Urothelium cell line (cell line): ENCODE data around the gene DPEP3.
"Not testable (repeated sequence)": the region's sequence is repeated elsewhere in the genome, so short reads cannot be mapped to it uniquely, and the experiment has no call there.

Source experiments
- DNase-seq: peaks from one replicate; pipeline ENCODE4 v3.0.0; 2011; ENCODE audit warnings: low spot score, mixed read lengths
- FAIRE-seq: peaks from 2 replicates; lab custom pipeline; 2011; peaks lifted over from hg19 to GRCh38; lab: Jason Lieb, UNC

Gene DPEP3

DNA sequence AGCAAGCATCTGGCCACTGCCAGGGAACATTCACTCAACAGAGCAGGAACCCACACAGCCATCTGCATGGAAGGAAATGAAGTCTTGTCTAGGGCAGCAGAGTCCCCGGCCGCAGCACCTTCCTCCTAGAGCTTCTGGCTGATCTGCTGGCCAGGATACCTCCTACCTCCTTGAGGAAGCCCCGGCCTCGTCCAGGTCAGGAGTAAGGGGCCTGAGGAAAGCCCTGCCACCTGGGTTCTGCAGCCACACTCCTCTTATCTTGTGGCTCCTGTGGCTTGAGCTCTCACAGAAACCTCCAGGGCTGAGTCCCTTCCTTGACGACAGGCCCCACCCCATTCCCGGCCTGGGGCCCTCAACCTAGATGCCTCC, 13.7 kb upstream of the DPEP3 start:
- FAIRE-seq, DNase-seq: not testable (repeated sequence)

DNA sequence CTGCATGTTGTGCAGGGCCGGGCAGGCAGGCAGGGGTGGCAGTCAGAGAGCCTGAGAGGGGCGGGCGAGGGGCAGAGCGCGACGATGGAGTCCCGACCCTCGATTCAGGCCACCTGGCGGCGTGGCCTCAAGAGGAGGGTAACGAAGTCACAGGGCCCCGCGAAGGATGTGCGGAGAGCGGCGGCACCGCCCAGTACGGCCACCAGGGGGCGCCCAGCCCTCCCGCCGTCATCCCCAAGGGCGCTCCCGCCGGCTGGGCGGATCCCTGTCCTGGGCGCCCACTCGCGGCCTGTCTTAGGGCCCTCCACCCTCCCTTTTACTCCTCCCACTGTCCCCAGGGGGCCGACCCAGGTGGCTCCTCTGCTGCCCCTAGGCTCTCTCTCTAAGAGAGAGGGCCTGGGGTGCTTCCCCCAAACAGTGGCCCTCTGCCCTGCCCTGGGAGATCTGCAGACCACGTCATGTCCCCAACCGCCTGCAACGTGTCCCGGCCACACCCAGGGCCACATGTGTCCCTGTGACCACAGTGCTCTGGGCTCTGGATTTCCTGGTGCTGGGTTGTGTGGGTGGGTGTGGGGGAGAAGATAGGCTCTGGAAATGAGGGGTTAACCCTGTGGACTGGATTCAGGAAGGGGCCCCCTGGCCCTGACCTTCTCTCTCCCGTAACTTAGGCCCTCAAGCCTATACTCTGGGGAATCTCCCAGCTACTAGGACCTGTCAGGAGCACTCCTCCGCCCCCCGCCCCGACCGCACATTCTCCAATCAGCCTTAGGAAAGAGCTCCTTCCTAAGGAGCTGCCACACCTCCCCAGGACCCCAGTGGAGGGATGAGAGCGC, 13.1 kb upstream of the DPEP3 start:
- FAIRE-seq, result no peak

DNA sequence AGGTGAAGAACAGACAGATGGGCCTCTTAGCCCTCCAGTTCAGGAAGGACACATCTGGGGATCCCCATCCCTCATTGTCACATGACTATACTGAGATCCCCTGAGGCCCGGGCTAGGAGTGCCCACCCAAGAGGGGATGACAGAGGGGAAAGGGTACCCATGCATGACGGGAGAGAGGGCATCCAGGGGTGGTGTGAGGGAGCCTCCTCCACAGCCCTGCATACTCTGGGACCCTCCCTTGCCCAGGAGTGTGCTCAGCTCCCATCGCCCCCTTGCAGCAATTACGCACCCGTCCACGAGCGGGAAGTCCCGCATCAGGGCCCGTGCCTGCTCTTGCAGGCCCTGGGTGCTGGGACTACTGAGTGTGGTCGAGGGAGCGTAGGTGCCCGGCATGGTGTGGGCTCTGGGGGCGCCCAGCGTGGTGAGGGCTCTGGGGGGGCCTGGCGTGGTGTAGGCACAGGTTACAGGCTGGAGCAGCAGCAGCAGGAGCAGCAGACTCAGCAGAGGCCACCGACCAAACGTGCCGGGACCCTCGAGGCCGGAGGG, 12.4 kb upstream of the DPEP3 start:
- no peak for DNase-seq
- FAIRE-seq, result no peak

More for the DNA sequence above, 13.1 kb upstream of the DPEP3 start:
- DNase-seq, result peak; percentile 89

DNA sequence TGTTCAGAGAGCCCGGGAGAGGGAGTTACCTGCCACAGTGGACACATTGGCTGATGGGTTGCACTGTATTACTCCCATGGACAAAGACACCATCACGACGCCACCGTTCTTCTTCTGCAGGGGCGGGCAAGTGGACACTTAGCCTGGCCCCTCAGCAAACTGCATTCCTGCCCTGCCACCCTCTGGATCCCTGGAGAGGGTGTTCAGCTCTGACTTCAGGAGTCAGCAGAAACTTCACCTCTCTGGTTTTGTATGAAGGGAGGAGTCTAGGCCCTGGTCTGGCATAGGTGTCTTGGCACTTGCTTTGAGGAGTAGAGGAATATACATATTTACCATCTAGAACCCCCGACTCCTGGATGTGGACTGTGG, 9.7 kb upstream of the DPEP3 start:
- DNase-seq (no peak), FAIRE-seq (no peak)

DNA sequence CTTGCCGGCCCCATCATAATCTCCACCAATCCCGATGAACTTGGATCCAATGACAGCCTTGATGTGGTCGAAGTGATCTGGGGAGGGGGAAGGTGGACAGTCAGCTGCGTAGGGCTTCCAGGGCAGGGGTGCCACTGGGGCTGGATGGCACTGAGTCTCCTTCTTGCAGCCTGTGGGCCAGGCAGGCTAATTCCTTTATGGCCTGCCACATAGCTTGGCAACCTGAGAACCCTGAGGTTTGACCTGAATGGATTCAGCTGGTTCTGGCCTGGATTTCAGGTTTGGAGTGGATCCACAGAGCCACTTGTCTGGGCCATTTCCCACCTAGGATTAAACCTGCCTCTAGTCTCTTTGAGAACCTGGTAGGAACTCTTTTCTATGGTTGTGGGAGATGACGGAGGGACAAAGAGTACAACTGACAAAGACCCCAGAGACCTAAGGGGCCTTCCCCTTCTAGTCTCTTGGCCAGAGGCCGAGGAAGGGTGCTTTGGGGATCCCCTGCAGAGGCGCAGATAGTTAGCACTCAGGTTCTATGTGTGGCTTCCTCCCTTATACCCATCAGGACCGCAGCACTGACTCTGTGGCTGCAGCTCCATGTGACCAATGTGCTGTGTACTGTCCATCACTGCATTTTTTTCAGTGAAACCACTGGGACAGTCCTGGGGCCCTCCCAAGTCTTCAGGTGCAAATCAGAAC, 9.2 kb upstream of the DPEP3 start:
- no peak for DNase-seq
- no peak for FAIRE-seq

DNA sequence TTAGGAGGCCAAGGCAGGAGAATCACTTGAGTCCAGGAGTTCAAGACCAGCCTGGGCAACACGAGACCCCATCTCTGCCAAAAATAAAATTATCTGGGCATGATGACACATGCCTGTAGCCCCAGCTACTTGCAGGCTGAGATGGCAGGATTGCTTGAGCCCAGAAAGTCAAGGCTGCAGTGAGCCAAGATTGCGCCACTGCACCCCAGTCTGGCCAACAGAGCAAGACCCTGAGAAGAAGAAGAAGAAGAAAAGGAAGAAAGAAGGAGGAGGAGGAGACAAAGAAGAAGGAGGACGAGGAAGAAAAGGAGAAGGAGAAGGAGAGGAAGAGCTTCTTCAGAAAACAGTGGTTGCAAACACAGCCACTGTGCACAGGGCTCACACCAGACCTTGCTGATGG, 8.4 kb upstream of the DPEP3 start:
- no peak for FAIRE-seq

DNA sequence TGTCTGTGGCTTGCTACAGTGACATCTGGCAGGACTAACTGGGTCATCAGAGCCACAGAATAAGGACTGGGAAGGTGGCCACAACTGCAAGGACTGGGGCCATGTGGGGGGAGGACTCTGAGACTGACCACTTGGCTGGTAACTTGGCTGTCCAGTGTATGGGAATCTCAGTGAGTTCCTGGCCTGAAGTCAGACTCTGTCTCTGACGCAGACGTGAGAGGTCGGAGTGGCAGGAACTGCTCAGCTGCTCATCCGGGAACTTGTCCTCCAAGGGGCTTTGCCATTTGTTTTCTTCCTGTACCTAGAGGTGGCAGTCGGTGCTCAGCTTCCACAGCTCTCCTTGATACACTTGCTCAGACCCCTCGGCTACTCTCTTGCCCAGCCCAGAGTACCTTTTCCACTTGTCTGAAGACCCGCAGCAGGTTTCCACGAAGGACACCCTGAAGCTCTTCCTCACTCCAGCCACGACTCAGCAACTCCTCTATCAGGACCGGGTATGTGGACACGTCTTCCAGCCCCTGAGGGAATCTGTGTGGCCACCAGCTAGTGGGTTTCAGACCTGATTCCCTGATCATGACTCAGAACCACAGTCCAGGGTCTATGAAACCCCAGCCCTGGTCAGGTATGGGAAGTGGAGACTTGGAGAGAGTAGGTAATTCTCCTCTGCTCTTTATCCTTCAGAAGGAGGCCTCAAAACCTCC, 7.3 kb upstream of the DPEP3 start:
- DNase-seq (no peak), FAIRE-seq (no peak)

More for the DNA sequence above, 8.4 kb upstream of the DPEP3 start:
- no peak for DNase-seq

DNA sequence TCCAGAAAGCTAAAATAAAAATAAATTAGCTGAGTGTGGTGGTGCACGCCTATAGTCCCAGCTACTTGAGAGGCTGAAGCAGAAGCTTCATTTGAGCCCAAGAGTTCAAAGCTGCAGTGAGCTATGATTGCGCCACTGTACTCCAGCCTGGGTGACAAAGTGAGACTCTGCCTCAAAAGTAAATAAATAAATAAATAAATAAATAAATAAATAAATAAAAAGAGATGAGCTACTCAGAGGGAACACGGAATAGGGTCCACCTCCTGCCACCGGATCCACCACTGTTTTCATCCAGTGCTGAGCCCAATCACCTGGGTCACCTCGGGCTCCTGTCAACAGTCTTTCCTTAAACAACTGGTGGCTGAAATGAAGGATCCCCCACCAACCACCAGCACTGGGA, 6.7 kb upstream of the DPEP3 start:
- FAIRE-seq, result no peak
- DNase-seq, result no peak

DNA sequence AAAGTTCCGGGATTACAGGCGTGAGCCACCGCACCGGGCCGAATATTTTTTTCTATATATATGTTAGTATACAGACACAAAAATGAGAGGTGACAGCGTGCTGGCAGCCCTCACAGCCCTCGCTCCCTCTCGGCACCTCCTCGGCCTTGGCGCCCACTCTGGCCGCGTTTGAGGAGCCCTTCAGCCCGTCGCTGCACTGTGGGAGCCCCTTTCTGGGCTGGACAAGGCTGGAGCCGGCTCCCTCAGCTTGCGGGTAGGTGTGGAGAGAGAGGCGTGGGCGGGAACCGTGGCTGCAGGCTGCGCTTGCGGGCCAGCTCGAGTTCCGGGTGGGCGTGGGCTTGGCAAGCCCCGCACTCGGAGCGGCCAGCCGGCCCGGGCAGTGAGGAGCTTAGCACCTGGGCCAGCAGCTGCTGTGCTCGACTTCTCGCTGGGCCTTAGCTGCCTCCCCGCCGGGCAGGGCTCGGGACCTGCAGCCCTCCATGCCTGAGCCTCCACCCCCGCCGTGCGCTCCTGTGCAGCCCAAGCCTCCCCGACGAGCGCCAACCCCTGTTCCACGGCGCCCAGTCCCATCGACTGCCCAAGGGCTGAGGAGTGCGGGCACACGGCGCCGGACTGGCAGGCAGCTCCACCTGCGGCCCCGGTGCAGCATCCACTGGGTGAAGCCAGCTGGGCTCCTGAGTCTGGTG, 1.9 kb upstream of the DPEP3 start:
- DNase-seq, result no peak
- FAIRE-seq, result no peak

DNA sequence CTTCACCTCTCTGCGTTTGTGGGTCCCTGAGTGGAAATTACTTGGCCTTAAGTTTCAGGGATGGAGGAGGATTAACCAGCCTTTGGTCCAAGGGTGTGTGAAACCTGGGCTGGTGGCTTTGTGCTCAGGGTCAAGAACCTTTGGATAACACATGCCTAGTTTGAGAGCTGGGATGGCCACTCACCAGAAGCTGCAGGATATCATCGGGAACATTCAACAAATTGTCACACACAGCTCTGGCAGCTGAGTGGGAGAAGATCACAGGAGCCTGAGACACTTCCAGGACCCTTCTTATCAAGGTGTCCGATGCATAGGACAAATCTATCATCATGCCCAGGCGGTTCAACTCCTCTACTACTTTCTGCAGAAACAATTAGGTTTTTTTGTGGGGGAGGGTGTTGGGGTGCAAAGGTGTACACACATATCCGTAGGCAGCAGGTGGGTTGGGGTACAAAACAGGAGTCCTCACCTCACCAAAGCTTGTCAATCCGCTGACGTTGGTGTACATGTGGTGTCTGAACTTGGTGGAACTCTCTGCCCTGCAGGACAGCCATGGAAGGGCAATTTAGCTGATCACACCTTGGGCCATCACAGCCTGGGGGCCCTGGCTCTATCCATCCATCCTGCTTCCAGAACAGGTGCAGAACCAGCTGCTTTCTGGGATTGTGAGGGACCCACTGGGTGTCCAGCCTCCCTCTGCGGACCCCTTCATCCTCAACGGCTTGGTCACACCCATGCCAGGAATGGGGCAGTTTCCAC, 2.7 kb downstream of the DPEP3 start:
- FAIRE-seq, result no peak

DNA sequence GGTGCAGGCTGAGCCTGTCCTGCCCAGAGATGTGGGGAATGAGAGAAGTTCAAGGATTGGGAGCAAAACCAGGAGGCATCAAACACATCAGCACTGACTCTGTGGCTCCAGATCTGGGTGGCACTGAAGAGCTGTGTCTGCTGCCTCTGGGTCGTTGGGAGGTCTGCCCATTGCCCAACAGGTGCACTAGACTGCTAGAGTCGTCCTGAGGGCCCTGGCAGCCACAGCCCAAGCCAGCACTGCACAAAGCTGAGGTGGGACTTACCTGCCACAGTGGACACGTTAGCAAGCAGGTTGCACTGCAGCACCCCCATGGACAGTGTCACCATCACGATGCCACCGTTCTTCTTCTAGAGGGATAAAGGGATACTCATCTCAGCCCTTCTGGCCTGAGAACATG, 3.3 kb downstream of the DPEP3 start:
- FAIRE-seq (no peak), DNase-seq (no peak)

More for the DNA sequence above, 2.7 kb downstream of the DPEP3 start:
- DNase-seq, result no peak

DNA sequence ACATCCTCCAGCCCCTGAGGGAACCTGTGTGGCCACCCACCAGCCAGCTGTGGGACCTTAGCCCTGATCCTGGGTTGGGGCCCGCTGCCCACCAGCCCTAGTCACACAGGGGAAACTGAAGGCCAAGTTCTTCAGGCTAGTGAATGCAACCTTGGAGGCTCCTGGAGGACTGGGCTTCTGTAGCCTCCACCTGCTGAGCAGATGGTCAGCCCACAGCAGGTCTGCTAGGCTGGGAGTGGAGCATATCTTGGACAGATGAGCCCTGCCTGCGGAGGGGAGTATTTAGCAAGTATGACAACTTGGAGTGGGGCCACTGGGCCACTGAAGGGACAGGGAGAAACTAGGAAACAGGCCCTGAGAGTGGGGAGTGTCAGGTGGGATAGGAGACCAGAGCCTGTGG, 4.1 kb downstream of the DPEP3 start:
- FAIRE-seq, result no peak
- no peak for DNase-seq

DNA sequence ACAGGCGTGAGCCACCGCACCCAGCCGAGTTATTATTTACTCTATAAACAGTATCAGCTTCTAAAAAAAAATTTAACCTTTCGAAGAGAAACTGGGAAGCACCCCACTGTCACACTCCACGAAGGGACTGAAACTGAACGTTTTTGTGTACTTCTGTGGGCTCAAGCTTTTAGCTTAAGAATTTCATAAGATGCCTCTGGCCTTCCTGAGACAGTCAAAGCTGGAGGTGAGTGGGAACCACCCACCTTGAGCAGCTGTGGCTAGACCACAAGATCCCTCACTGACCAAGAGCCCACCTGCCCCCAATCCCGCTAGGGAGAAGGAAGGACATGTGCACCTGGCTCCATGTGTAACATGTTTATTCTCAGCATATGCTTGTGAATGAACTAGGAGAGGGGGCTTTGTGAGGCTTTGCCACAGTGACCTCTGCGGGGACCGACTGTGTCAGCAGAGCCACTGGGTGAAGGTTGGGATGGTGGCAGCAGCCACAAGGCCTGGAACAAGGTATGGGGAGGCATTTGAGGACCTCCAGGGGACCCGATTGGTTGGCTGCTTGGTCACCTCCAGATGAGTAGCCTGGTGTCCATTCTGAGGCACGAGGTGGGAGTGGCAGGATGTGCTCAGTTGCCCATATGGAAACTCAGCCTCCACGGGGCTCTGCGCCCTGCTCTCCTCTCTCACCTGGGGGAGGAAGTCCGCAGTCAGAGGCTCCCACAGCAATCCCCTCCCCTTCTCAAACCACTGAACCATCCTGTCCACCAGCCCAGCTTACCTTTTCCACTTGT, 4.8 kb downstream of the DPEP3 start:
- FAIRE-seq (no peak), DNase-seq (no peak)

DNA sequence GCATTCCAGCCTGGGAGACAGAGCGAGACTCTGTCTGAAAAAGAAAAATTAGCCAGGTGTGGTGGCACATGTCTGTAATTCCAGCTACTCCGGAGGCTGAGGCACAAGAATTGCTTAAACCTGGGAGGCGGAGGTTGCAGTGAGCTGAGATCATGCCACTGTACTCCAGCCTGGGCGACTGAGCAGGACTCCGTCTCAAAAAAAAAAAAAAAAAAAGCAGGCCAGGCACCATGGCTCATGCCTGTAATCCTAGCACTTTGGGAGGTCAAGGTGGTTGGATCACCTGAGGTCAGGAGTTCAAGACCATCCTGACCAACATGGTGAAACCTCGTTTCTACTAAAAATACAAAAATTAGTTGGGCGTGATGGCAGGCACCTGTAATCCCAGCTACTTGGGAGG, 8.0 kb downstream of the DPEP3 start:
- not testable (repeated sequence) for FAIRE-seq, DNase-seq

DNA sequence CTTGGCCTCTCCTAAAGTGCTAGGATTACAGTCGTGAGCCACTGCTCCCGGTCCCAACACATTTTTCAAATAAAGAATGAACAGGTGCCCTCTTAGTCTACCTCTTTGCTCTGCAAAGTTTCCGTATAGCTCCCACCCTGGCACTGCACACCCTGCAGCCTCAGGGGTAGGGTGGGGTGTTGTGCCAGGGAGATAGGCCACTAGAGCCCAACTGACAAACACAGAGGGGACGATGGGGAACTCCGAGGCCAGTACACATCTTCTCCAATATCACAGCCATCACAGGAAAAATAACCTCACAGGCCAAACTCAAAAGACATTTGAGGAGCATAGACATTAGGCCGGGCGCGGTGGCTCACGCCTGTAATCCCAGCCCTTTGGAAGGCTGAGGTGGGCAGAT, 9.2 kb downstream of the DPEP3 start:
- FAIRE-seq (no peak), DNase-seq (no peak)

DNA sequence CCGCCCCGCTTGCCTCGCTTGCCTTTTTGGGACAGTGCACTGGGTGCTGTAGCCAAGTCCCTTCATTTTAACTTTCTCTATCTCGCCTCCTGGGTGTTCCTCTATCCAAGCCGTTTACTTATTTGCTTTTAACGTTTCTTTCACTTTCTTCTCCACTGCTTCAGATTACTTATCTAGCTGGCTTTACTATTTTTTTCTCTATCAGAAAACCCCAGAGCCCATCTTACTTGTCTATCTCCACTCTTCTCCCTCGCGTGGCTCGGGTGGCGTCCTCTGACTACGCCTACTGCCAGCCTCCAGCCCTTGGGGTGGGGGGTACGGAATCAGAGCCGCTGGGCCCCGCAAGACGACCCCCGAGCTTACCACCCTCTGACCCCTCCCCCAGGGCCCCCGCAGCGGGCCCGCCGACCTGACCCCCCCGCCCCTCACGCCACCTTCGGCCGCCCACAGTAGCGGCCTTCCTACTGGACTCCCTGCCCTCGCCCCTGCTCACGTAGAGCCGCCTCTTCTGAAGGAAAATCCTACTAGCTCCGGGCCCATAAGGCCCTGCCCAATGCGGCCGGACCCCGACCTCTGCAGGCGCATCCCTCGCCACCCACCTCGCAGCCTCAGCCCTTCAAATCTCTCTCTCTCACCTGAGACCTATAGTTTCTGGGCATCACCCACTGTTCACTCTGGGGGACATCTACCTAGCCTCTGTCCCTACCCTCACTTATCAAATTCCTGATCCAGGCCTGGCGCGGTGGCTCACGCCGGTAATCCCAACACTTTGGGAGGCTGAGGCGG, 10.9 kb downstream of the DPEP3 start:
- DNase-seq (no peak), FAIRE-seq (no peak)

DNA sequence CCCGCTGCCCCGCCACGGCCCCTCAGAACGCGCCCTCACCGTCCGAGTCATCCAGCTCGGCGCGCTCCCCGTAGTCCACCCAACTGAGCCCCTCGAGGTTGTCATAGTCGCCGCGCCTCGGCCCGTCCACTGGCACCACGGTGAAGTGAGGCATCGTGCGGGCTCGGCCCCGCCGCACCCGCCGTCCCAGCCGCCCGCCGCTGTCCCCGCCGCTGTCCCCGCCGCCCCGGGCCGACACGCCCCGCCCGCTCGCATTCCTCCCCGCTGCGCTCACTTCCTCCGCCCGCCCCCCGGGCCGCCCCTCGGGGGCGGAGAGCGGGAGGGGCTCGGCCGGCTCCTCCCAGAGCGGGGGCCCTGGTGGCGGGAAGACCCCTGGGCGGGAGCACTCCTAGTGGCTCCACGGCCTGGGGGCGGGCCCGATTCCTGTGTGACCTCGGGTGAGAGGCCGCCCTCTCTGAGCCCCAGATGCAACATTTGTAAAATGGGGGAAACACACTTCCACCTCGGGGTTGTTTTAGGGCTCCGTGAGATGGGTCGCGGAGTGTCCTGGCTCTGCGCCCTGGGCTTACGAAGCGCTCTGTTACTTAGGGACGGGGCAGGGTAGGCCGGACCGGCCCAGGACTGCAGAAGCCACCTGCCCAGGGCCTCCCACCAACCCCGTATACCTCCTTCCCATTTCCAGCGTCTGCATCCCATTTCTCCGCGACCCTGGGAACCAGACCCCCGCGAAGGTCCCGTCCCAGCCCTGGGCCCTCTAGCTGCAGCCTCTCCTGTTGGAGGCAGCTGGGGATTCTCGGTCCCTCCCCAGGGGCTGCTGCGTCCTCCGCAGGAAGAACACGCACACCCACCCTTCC, 11.7 kb downstream of the DPEP3 start, which contains the start of gene SLC12A4:
TSS of gene SLC12A4 (minus strand) at position 238 of the 854 bp plus-strand sequence. CDS start at position 154, 84 bp downstream.
- DNase-seq, result peak; percentile 95
- FAIRE-seq, result no peak
